IMR-90 (cell line): Measurements from ENCODE around the gene LDAH.

Experiments used
- MAZ ChIP-seq: IDR thresholded peaks from 2 replicates; pipeline ENCODE4 v1.6.1; 2012; ENCODE audit warnings: low read depth, mild to moderate bottlenecking, low read length, improper control_type of control experiment, moderate library complexity, borderline replicate concordance
- POLR2A ChIP-seq: IDR thresholded peaks from 2 replicates; pipeline ENCODE4 v1.6.1; 2012; ENCODE audit warnings: mild to moderate bottlenecking, low read depth, low read length
- SMC3 ChIP-seq: fragments of 150-350 bp; IDR thresholded peaks from 2 replicates; pipeline ENCODE4 v1.6.1; 2016; ENCODE audit warnings: low read depth, mild to moderate bottlenecking, antibody characterized with exemption, low read length, moderate library complexity

GRCh38 chr2:20666304-20667150 is 156.4 kb downstream of the LDAH start, which contains the start of gene GDF7:
- TF ChIP-seq SMC3, result no peak
- TF ChIP-seq MAZ, result no peak
- TF ChIP-seq POLR2A, result no peak
